Lower leg skin (tissue), 3 donors: ENCODE results near the gene MPP3.

Source experiments
- CTCF ChIP-seq, 3 donors: fragments of 450-650 bp; IDR thresholded peaks; one replicate each; pipeline ENCODE4 v1.5.1; 2016; ENCODE audit warnings: antibody characterized with exemption in 3 of 3, mild to moderate bottlenecking in 3 of 3, moderate library complexity in 2 of 3
- POLR2A ChIP-seq, 2 donors: fragments of 450-650 bp; IDR thresholded peaks; one replicate each; pipeline ENCODE4 v1.6.1; 2016 to 2017; ENCODE audit warnings: antibody characterized with exemption in 2 of 2, mild to moderate bottlenecking in 1 of 2, moderate library complexity in 1 of 2

DNA sequence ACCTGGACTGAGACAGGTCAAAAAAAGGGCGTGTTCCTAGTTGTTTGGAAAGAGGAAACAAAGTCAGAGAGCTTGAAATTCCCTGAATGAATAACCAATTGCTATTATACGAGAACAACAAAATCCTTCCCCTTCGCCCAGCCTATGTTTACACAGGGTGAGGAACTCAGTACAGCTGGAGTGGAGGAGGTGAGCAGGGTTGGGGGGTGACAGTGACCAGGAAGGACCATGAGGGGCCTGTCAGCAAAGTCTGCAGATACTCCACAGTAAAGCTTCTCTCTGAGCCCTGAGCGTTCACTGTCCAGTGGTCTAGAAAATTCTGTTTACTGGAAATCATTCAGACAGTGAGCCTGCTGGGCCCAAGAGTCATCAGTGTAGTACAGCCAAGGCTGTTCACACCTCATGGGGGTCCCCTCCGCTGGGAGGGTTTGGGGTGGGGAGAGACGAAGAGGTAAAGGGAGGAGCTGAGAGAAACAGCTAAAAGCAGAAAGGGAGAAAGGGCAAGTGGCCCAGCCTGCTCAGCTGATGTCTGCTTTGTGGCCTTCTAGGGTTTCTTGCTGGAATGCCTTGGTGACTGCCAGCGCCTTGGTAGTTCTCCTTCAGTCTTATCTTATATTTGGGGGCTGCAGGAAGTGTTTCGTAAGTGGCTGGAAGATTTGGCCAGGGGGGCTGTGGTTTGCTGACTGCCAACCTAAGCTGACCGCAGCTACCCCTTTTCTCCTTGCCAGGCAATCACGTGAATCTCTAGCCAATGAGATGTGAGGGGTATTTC, 59.9 kb downstream of the MPP3 start:
- no peak for TF ChIP-seq CTCF (IDR thresholded peaks at IDR 0.05)
- TF ChIP-seq POLR2A (IDR thresholded peaks at IDR 0.05): no peak
